Endothelial cell of umbilical vein (primary cell): ENCODE results near the gene IL20.

Experiments
- EZH2 ChIP-seq: IDR thresholded peaks from 2 replicates; pipeline ENCODE4 v1.6.1; 2012; ENCODE audit warnings: borderline replicate concordance, low read depth, mild to moderate bottlenecking, moderate library complexity, low read length, inconsistent platforms; ENCODE audit not compliant: severe bottlenecking
- FOS ChIP-seq: IDR thresholded peaks from 2 replicates; pipeline ENCODE4 v1.6.1; 2011; ENCODE audit warnings: mild to moderate bottlenecking, low read length, moderate library complexity, borderline replicate concordance; ENCODE audit not compliant: insufficient read depth
- GATA2 ChIP-seq: IDR thresholded peaks from 2 replicates; pipeline ENCODE4 v1.7.0; 2011; ENCODE audit warnings: low read depth, mild to moderate bottlenecking, moderate library complexity, mixed read lengths, low read length; ENCODE audit not compliant: insufficient read length, insufficient read depth
- JUN ChIP-seq: IDR thresholded peaks from 2 replicates; pipeline ENCODE4 v1.6.1; 2011; ENCODE audit warnings: borderline replicate concordance, low read depth; ENCODE audit not compliant: insufficient read length, insufficient read depth
- POLR2A ChIP-seq: IDR thresholded peaks from 2 replicates; pipeline ENCODE4 v1.6.1; 2012; ENCODE audit warnings: low read depth, mild to moderate bottlenecking, control low read depth, low read length
- POLR2AphosphoS5 ChIP-seq: IDR thresholded peaks from 2 replicates; pipeline ENCODE4 v1.6.1; 2012; ENCODE audit warnings: low read depth, mild to moderate bottlenecking, control low read depth, low read length, moderate library complexity; ENCODE audit not compliant: insufficient read depth
- TF ChIP-seq, protein P1 (sequence below), 2 donors: IDR thresholded peaks; 1 replicate in 1 of 2; 2 replicates in 1 of 2; pipeline ENCODE4 v1.5.1; 2011; ENCODE audit warnings: low read length in 2 of 2, mild to moderate bottlenecking in 2 of 2, moderate library complexity in 2 of 2, control low read depth in 1 of 2, inconsistent platforms in 1 of 2, low read depth in 1 of 2; ENCODE audit not compliant: insufficient read depth in 1 of 2; ENCODE audit errors: extremely low read depth in 1 of 2
- TF ChIP-seq, protein P2 (sequence below): IDR thresholded peaks from 2 replicates; pipeline ENCODE4 v1.6.1; 2011; ENCODE audit not compliant: insufficient read depth, insufficient read length

GRCh38 chr1:206856674-206857464, 8.6 kb upstream of the IL20 start:
- TF ChIP-seq POLR2A, result no peak
- TF ChIP-seq, protein P1, sequence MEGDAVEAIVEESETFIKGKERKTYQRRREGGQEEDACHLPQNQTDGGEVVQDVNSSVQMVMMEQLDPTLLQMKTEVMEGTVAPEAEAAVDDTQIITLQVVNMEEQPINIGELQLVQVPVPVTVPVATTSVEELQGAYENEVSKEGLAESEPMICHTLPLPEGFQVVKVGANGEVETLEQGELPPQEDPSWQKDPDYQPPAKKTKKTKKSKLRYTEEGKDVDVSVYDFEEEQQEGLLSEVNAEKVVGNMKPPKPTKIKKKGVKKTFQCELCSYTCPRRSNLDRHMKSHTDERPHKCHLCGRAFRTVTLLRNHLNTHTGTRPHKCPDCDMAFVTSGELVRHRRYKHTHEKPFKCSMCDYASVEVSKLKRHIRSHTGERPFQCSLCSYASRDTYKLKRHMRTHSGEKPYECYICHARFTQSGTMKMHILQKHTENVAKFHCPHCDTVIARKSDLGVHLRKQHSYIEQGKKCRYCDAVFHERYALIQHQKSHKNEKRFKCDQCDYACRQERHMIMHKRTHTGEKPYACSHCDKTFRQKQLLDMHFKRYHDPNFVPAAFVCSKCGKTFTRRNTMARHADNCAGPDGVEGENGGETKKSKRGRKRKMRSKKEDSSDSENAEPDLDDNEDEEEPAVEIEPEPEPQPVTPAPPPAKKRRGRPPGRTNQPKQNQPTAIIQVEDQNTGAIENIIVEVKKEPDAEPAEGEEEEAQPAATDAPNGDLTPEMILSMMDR (IDR thresholded peaks at IDR 0.05; ENCODE audit: extremely low read depth in 1 of 2, insufficient read depth in 1 of 2, low read depth in 1 of 2, low read length in 2 of 2), result no peak
- no peak for TF ChIP-seq EZH2
- no peak for TF ChIP-seq POLR2AphosphoS5
- no peak for TF ChIP-seq GATA2
- no peak for TF ChIP-seq JUN
- TF ChIP-seq, protein P2, sequence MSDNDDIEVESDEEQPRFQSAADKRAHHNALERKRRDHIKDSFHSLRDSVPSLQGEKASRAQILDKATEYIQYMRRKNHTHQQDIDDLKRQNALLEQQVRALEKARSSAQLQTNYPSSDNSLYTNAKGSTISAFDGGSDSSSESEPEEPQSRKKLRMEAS, result no peak
- TF ChIP-seq FOS, result no peak
